Fibroblast of mammary gland (primary cell): ENCODE data around the gene ELK4.

ENCODE experiments used
- DNase-seq: peaks from one replicate; pipeline ENCODE4 v3.0.0-alpha.2; 2010; ENCODE audit warnings: low read depth
- H3K4me3 ChIP-seq: 2 replicates; pipeline ENCODE4 v1.5.1; 2011; ENCODE audit warnings: low read depth, mild to moderate bottlenecking, low read length, moderate library complexity; ENCODE audit not compliant: control insufficient read depth
- TF ChIP-seq, protein P1 (sequence below): conservative IDR thresholded peaks from 2 replicates; pipeline ENCODE4 v1.5.1; 2011; ENCODE audit warnings: low read depth, low read length, inconsistent platforms; ENCODE audit not compliant: control insufficient read depth, insufficient read depth

The ELK4 gene

DNA sequence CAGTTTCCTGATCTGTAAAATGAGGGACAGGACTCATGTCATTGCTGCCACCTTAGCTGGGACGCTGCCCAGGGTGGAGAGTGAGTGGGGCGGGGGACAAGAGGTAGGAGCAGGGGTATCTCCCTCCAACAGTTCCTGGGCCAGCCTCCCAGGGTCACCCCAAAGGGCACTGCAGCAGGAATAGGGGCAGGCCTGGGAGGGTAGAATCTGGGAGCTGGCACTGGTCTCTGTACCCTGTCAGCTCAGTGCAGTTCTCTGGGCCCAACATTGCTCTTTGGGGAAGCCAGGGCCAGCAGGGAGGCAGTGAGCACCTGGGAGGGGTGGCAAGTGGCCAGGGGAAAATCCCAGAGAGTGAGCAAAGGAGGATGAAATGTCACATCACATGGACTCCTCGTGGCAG is 55.8 kb downstream of the ELK4 start:
- no peak for DNase-seq
- no peak overlapping the region for H3K4me3 ChIP-seq
- TF ChIP-seq, protein P1, sequence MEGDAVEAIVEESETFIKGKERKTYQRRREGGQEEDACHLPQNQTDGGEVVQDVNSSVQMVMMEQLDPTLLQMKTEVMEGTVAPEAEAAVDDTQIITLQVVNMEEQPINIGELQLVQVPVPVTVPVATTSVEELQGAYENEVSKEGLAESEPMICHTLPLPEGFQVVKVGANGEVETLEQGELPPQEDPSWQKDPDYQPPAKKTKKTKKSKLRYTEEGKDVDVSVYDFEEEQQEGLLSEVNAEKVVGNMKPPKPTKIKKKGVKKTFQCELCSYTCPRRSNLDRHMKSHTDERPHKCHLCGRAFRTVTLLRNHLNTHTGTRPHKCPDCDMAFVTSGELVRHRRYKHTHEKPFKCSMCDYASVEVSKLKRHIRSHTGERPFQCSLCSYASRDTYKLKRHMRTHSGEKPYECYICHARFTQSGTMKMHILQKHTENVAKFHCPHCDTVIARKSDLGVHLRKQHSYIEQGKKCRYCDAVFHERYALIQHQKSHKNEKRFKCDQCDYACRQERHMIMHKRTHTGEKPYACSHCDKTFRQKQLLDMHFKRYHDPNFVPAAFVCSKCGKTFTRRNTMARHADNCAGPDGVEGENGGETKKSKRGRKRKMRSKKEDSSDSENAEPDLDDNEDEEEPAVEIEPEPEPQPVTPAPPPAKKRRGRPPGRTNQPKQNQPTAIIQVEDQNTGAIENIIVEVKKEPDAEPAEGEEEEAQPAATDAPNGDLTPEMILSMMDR: no peak

DNA sequence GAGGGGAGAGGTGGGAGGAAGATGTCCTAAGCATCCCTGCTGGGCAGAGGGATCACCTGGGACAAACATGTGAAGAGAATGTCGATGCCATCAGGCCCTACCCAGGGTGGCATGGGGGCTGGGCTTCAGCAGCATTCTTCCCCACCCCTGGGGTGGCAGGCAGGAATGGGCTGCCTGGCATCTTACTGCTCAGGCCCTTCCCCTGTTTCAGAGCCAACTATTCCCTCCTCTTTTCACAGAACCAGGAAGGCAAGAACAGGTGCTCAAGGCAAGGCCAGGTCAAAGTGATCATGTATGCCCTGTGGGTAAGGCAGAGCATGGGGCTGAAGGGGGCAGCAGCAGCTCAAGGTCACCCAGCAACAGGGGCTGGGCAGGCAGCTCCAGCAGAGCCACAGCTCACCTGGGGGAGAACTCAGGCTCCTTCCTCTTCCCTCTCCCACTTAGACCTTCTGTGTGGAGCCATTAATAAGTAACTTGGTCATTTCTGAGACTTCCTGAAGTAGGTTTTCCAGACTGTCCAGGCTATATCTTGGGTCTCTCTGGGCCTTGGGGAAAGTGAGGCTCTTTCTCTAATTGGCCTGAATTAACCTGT is 56.4 kb downstream of the ELK4 start:
- no peak overlapping the region for H3K4me3 ChIP-seq
- TF ChIP-seq, protein P1: no peak
- DNase-seq: no peak

DNA sequence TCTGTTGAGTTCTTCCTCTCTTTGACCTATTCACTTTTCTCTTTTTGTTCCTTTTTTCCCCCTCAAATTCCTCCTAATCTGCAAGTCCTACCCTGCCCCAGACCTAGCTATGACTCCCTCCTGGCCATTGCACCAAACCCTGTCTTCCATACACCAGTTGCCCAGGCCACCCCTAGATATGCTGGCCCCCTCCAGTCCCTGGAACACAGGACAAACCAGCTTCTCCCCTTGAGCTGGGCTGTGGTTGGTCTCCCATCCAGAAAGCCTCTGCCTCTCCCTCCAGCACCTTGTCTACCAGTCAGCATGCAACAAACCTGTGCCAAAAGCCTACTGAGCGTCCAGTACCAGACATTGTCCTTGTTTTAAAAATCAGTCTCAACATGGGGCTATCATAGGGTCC is 59.4 kb downstream of the ELK4 start:
- DNase-seq: no peak
- no peak overlapping the region for H3K4me3 ChIP-seq
- TF ChIP-seq, protein P1: no peak

DNA sequence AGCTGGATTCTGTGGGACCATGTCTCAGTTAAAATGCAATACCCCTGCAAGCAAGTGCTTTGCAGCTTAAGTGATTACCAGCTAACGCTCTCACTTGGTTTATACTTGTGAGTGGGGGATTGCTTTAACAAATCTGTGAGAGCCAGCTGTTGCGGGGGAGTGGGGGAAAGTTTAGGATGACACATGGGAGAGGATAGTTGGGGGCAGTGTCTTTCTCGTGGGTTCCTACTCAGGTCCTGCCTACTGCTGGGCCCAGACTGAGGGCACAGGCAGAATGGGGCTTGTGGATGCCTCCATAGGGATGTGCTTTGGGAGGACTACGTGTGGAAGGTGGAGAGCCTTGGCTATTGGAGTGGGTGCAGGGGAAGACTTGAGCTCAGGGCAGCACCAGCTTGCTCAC is 60.1 kb downstream of the ELK4 start:
- DNase-seq: no peak
- TF ChIP-seq, protein P1: no peak

DNA sequence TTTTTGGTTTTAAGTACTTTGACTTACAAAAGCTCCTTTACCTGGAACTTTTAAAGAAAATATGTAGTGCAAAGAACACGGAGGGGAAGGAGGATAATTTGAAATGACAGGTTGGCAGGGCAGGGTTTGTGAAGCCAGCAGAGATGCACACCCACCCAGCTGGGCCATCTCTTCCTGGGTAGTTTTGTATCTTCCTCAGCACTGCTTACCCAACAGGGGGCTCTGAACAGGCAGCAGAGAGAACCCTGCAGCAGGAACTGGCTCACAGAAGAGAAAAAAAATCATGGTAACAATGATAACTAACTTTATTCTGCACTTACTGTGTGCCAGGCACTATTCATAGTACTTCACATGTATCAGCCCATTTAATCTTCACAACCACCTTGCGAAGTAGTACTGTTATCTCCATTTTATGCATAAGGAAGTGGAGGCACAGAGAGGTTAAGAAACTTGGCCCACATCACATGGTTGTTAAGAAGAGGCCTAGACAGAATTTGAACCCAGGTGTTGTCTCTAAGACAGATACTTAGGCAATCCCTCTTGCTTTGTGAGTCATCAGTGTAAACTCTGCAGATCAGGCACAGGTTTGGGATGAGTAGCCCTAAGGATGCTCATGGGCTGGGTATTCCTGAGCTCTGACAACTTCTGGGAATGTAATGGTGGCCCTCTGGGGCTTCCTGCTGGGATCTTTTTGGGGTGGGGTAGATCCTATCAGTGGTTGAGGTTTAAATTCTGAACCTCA is 60.8 kb downstream of the ELK4 start:
- H3K4me3 ChIP-seq: no peak overlapping the region
- peak; percentile 6 for DNase-seq
- TF ChIP-seq, protein P1: no peak

More for the DNA sequence above, 60.1 kb downstream of the ELK4 start:
- no peak overlapping the region for H3K4me3 ChIP-seq

DNA sequence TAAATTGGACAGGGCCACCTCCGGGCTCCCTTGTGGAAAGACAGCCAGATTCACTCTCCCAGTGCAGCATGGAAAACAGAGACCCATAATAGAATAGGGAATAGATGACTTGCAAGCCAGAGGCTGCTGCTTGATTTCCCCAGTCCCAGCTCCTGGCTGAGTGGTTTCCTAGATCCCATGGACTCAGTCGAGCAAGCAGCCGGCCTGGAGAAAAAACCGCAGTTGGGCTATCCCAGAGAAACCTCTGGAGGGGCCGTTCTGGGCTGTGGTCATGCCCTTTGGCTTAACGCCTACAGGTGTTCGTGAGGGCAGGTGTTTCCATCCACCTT is 61.7 kb downstream of the ELK4 start:
- DNase-seq: no peak
- no peak overlapping the region for H3K4me3 ChIP-seq
- TF ChIP-seq, protein P1: no peak
